GM04503 (cell line): ENCODE data around the gene DUSP12.
"Not testable (repeated sequence)": the region's sequence is repeated elsewhere in the genome, so short reads cannot be mapped to it uniquely, and the experiment has no call there.

Experiments
- DNase-seq: peaks from one replicate; pipeline ENCODE4 v3.0.0-alpha.2; 2012; ENCODE audit warnings: low read depth

Gene DUSP12

GRCh38 chr1:161749509-161750407, at the start of gene DUSP12:
Gene DUSP12 (plus strand): TSS chr1:161749786. CDS start chr1:161749802, 16 bp downstream.
- DNase-seq = peak; percentile 77

GRCh38 chr1:161702250-161702649, 47.3 kb upstream of the DUSP12 start:
- DNase-seq = no peak

GRCh38 chr1:161705537-161705936, 44.0 kb upstream of the DUSP12 start:
- DNase-seq = no peak

- DNase-seq = peak; percentile 78
Observed at GRCh38 chr1:161706113-161706481, 43.5 kb upstream of the DUSP12 start.

GRCh38 chr1:161706482-161707347, 42.9 kb upstream of the DUSP12 start, which contains the start of gene FCRLA:
Gene FCRLA (plus strand): TSS chr1:161707229. CDS start chr1:161707265, 36 bp downstream.
- peak; percentile 98 for DNase-seq

GRCh38 chr1:161707503-161707902, 42.1 kb upstream of the DUSP12 start:
- DNase-seq = no peak

GRCh38 chr1:161709373-161709772, 40.2 kb upstream of the DUSP12 start:
- DNase-seq = no peak

GRCh38 chr1:161710560-161710959, 39.0 kb upstream of the DUSP12 start:
- DNase-seq = no peak

GRCh38 chr1:161718559-161719324, 30.8 kb upstream of the DUSP12 start:
- DNase-seq = no peak

GRCh38 chr1:161719325-161719611, 30.3 kb upstream of the DUSP12 start:
- DNase-seq = no peak

GRCh38 chr1:161720422-161720821, 29.2 kb upstream of the DUSP12 start:
- DNase-seq = no peak

- no peak for DNase-seq
Observed at GRCh38 chr1:161720956-161721737, 28.4 kb upstream of the DUSP12 start, which contains the start of gene FCRLB. Gene FCRLB (plus strand): TSS chr1:161721544. CDS start chr1:161722673, 1,129 bp downstream.

- DNase-seq = peak; percentile 93
Observed at GRCh38 chr1:161721738-161722343, 27.7 kb upstream of the DUSP12 start.

GRCh38 chr1:161722406-161722805, 27.2 kb upstream of the DUSP12 start:
- no peak for DNase-seq

- no peak for DNase-seq
Observed at GRCh38 chr1:161723459-161724141, 26.0 kb upstream of the DUSP12 start.

GRCh38 chr1:161725258-161725907, 24.2 kb upstream of the DUSP12 start:
- not testable (repeated sequence) for DNase-seq

- peak; percentile 18 for DNase-seq
Observed at GRCh38 chr1:161725908-161726472, 23.6 kb upstream of the DUSP12 start.

- peak; percentile 17 for DNase-seq
Observed at GRCh38 chr1:161726473-161727255, 22.9 kb upstream of the DUSP12 start.
